Epithelial cell of proximal tubule (primary cell): Measurements from ENCODE around the gene CTXND2. TPM values are rescaled to one million over a fixed set of nuclear protein-coding genes. Genes with fewer than 3 reads are reported as not detected.
"Not testable (repeated sequence)": the region's sequence is repeated elsewhere in the genome, so short reads cannot be mapped to it uniquely, and the experiment has no call there.

ENCODE experiments used
- DNase-seq: peaks from one replicate; pipeline ENCODE4 v3.0.0-alpha.2; 2011; ENCODE audit warnings: low read depth
- H3K4me3 ChIP-seq: 2 replicates; pipeline ENCODE4 v1.5.1; 2011; ENCODE audit warnings: low read depth, mild to moderate bottlenecking, low read length
- CTCF ChIP-seq: conservative IDR thresholded peaks from 2 replicates; pipeline ENCODE4 v1.5.1; 2012; ENCODE audit warnings: low read depth, mild to moderate bottlenecking, low read length
- total RNA-seq: library from RNA; depleted of rRNA; stranded (reverse); fragments of >200 nt; gene quantifications from 2 replicates; pipeline ENCODE4 v1.2.3, GENCODE V29; 2015

CTXND2 gene
- total RNA-seq, 1 donor from 2014 or later, result not detected

- TF ChIP-seq CTCF, result no peak
- DNase-seq, result no peak
- H3K4me3 ChIP-seq, result no peak overlapping the region
Observed at GRCh38 chr1:150863724-150864123, 23.2 kb upstream of the CTXND2 start.

- not testable (repeated sequence) for H3K4me3 ChIP-seq, DNase-seq
Observed at GRCh38 chr1:150864200-150864599, 22.7 kb upstream of the CTXND2 start.

GRCh38 chr1:150869683-150870082 is 17.3 kb upstream of the CTXND2 start:
- peak; percentile 12 for TF ChIP-seq CTCF
- H3K4me3 ChIP-seq, result no peak overlapping the region
- DNase-seq, result no peak

- TF ChIP-seq CTCF, result no peak
- DNase-seq, result no peak
- H3K4me3 ChIP-seq, result no peak overlapping the region
Observed at GRCh38 chr1:150872572-150872971, 14.4 kb upstream of the CTXND2 start.

- DNase-seq, result no peak
- H3K4me3 ChIP-seq, result no peak overlapping the region
- no peak for TF ChIP-seq CTCF
Observed at GRCh38 chr1:150873521-150873920, 13.4 kb upstream of the CTXND2 start.

GRCh38 chr1:150874455-150875196 is 12.3 kb upstream of the CTXND2 start:
- TF ChIP-seq CTCF, result no peak
- no peak for DNase-seq
- peak overlapping the region; percentile 60 for H3K4me3 ChIP-seq

GRCh38 chr1:150875197-150876118 is 11.5 kb upstream of the CTXND2 start:
- no peak for DNase-seq
- TF ChIP-seq CTCF, result no peak
- peak overlapping the region; percentile 60 for H3K4me3 ChIP-seq
